ENCODE data around the gene KIAA2012. TPM values are rescaled to one million over a fixed set of nuclear protein-coding genes. Genes with fewer than 3 reads are reported as not detected.

The KIAA2012 gene
- total and polyA plus RNA-seq, 2 of the 8 experiments (the other 6 are each of a cell fraction or from before 2014, with no cell fraction given) = not detected

DNA sequence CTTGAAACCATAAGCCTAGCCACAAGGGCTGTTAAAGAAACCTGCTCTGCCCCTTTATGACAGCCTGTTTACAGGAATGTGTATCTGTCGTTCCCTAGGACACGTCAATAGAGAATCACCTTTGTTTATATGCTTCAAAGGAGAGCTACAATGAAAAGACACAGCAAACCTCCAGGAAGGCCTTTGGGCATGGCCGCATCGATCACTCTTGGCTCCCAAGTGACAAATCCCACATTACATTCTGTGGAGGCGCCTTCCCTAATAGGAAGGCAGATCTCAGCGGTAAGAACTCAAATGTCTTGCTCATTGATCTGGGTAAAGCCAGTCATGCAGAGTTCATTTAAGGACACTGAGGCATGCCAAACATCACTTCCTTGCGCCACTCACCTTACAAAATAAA is 26.5 kb downstream of the KIAA2012 start:
- ChIA-PET POLR2A (ENCODE audit: partially characterized antibody) (no interaction called here), CTCF (ENCODE audit: partially characterized antibody) (interaction anchor here (0.6 to 3.9 kb wide), 6 partner anchors 9 to 263 kb away, joined by 3 to 16 read pairs (median 6); partner anchors contain the start of gene KIAA2012)
- 85% methylated on average over 7 of the region's 7 CpGs; no CpG with 5 or more reads in 1 of the 2 experiments for WGBS, 2 experiments (ENCODE audit: extremely low coverage in 1 of 2, insufficient coverage in 1 of 2, insufficient read length in 1 of 2, insufficient replicate concordance in 2 of 2, low coverage in 1 of 2, low lambda C conversion rate in 2 of 2, missing lambda C conversion rate in 1 of 2)
- Histone ChIP-seq H3K9me3 (ENCODE audit: insufficient read depth in 2 of 2, low read depth in 1 of 2, low read length in 1 of 2) (no peaks in the 10 kb centered on the region), H3K27me3 (replicated peaks in 1 of 4; ENCODE audit: control insufficient read depth in 3 of 4, extremely low read depth in 1 of 4, insufficient read depth in 3 of 4, low read length in 3 of 4) (no peaks in the 10 kb centered on the region), H3K79me2 (ENCODE audit: control insufficient read depth in 1 of 2, insufficient read depth in 2 of 2, low read length in 2 of 2) (no peaks in the 10 kb centered on the region), H2AFZ (ENCODE audit: low read length) (no peak overlapping the region), H3K79me1 (ENCODE audit: low read depth, low read length) (no peaks in the 10 kb centered on the region), H3K56ac (replicated peaks; ENCODE audit: insufficient read length, low read depth, low read length) (no peak overlapping the region), H2BK15ac (ENCODE audit: low read length) (no peak overlapping the region), H3K4me3 (ENCODE audit: extremely low read depth in 1 of 4, insufficient read depth in 2 of 4, low read depth in 3 of 4, low read length in 4 of 4) (no peak overlapping the region), H3K27ac (ENCODE audit: low read depth, low read length) (no peak overlapping the region), H4K20me1 (replicated peaks in 1 of 2; ENCODE audit: control insufficient read depth in 1 of 2, insufficient read depth in 2 of 2, low read length in 2 of 2) (no peaks in the 10 kb centered on the region), H3K18ac (ENCODE audit: extremely low read depth, low read length) (no peak overlapping the region), H3K23me2 (ENCODE audit: low read depth, low read length) (no peaks in the 10 kb centered on the region), H3K4ac (replicated peaks; ENCODE audit: insufficient read length, low read depth, low read length) (no peak overlapping the region), H2BK20ac (ENCODE audit: low read length) (no peak overlapping the region), H4K91ac (replicated peaks; ENCODE audit: insufficient read length, low read length) (no peak overlapping the region), H3K9ac (replicated peaks in 1 of 4; ENCODE audit: extremely low read depth in 1 of 4, low read depth in 3 of 4, low read length in 3 of 4) (no peak overlapping the region), H3K23ac (ENCODE audit: insufficient read length) (no peak overlapping the region), H3K14ac (ENCODE audit: insufficient read length) (no peak overlapping the region), H2AK5ac (ENCODE audit: low read depth, low read length) (no peak overlapping the region), H2BK12ac (ENCODE audit: low read depth, low read length) (no peak overlapping the region), H2BK5ac (ENCODE audit: low read depth, low read length) (no peak overlapping the region), H4K5ac (ENCODE audit: insufficient read length, low read depth, low read length) (no peak overlapping the region), H3K4me1 (replicated peaks in 1 of 4; ENCODE audit: control insufficient read depth in 3 of 4, insufficient read depth in 4 of 4, low read length in 3 of 4) (peaks cover 0 to 9% (median 6%) of the 10 kb centered on the region in 4 experiments; a peak in 3 of 7 replicates), H2BK120ac (replicated peaks; ENCODE audit: low read depth, low read length) (no peak overlapping the region), H3K36me3 (ENCODE audit: control insufficient read depth in 2 of 4, insufficient read depth in 4 of 4, low read length in 3 of 4) (no peaks in the 10 kb centered on the region), H3K4me2 (ENCODE audit: insufficient read depth in 1 of 2, low read depth in 2 of 2, low read length in 2 of 2) (no peak overlapping the region), H4K8ac (ENCODE audit: extremely low read depth, insufficient read depth, low read length) (no peak overlapping the region)
- TF ChIP-seq, protein P1, sequence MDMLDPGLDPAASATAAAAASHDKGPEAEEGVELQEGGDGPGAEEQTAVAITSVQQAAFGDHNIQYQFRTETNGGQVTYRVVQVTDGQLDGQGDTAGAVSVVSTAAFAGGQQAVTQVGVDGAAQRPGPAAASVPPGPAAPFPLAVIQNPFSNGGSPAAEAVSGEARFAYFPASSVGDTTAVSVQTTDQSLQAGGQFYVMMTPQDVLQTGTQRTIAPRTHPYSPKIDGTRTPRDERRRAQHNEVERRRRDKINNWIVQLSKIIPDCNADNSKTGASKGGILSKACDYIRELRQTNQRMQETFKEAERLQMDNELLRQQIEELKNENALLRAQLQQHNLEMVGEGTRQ (IDR thresholded peaks at IDR 0.05; ENCODE audit: low read length) = no peak
- no peak for TF ChIP-seq TEAD4 (IDR thresholded peaks at IDR 0.05; ENCODE audit: low read depth, low read length)
- no peak for TF ChIP-seq SRF (IDR thresholded peaks at IDR 0.05; ENCODE audit: low read depth, low read length)
- TF ChIP-seq CBX5 (IDR thresholded peaks at IDR 0.05; ENCODE audit: low read depth, low read length) = no peak
- TF ChIP-seq CHD1 (IDR thresholded peaks at IDR 0.05; ENCODE audit: low read depth, low read length) = no peak
- no peak for TF ChIP-seq KDM1A (IDR thresholded peaks at IDR 0.05; ENCODE audit: borderline replicate concordance, low read length)
- no peak for TF ChIP-seq EGR1 (IDR thresholded peaks at IDR 0.05; ENCODE audit: borderline replicate concordance, low read depth, low read length)
- no peak for TF ChIP-seq NANOG (IDR thresholded peaks at IDR 0.05; ENCODE audit: insufficient read depth, low read depth, low read length, poor library complexity, severe bottlenecking)
- TF ChIP-seq CBX8 (IDR thresholded peaks at IDR 0.05; ENCODE audit: borderline replicate concordance, low read depth, low read length) = no peak
- DNase-seq (ENCODE audit: low read depth in 1 of 2, low spot score in 2 of 2) = no peak
- FAIRE-seq = no peak

Measured in H1 (cell line).